ENCODE results near the gene MIF.

GRCh38 chr22:23894710-23895598, 771 bp downstream of the MIF start:
- TF ChIP-seq CTCF (IDR thresholded peaks at IDR 0.05) (peak in 2 of 4 experiments; percentile 30 to 43), EP300 (IDR thresholded peaks at IDR 0.05) (no peak)
